IMR-90 (cell line): ENCODE measurements around the gene LAMA4. TPM values are rescaled to one million over a fixed set of nuclear protein-coding genes. Genes with fewer than 3 reads are reported as not detected.

ENCODE experiments used
- ATAC-seq: fragments of 200-7000 bp; cut with Tn5 transposase; 2 replicates; pipeline ENCODE4 v1.9.1; 2020; ENCODE audit warnings: low read depth, mild to moderate bottlenecking, moderate library complexity
- BruUV-seq: library from RNA; stranded (reverse); fragments of 400-500 nt; replicated peaks from 2 replicates; lab custom pipeline; 2021; lab: Mats Ljungman, UMichigan
- CTCF ChIA-PET: fragments of 300-600 bp; formaldehyde crosslinking; extraction: SDS; loops from one replicate; lab custom pipeline; 2021; ENCODE audit warnings: antibody characterized with exemption; lab: Yijun Ruan, JAX
- POLR2A ChIA-PET: fragments of 300-600 bp; sonication (Branson Sonifier 250); formaldehyde crosslinking; loops from one replicate; lab custom pipeline; 2022; ENCODE audit warnings: antibody characterized with exemption; ENCODE audit not compliant: unreplicated experiment; lab: Charles Lee
- DNase-seq: peaks from one replicate; pipeline ENCODE4 v3.0.0; 2013
- H2AFZ ChIP-seq: replicated peaks from 2 replicates; pipeline ENCODE3; 2013; ENCODE audit warnings: low read length, mild to moderate bottlenecking; ENCODE audit not compliant: poor library complexity
- H2AK5ac ChIP-seq: 2 replicates; pipeline ENCODE4 v1.6.1; 2013; ENCODE audit warnings: low read depth, low read length, inconsistent platforms
- H2AK9ac ChIP-seq: replicated peaks from 2 replicates; pipeline ENCODE3; 2013; ENCODE audit warnings: mild to moderate bottlenecking, low read depth, low read length, moderate library complexity; ENCODE audit not compliant: poor library complexity
- H2BK120ac ChIP-seq: 2 replicates; pipeline ENCODE4 v1.6.1; 2013; ENCODE audit warnings: low read depth, low read length, inconsistent platforms
- H2BK15ac ChIP-seq: 3 replicates; pipeline ENCODE4 v1.6.1; 2013; ENCODE audit warnings: low read depth, low read length, inconsistent platforms
- H2BK20ac ChIP-seq: 2 replicates; pipeline ENCODE4 v1.6.1; 2013; ENCODE audit warnings: low read depth, mild to moderate bottlenecking, inconsistent platforms, low read length, moderate library complexity
- H2BK5ac ChIP-seq: 2 replicates; pipeline ENCODE4 v1.6.1; 2013; ENCODE audit warnings: mild to moderate bottlenecking, low read depth, low read length, inconsistent platforms; ENCODE audit not compliant: poor library complexity, severe bottlenecking
- H3K14ac ChIP-seq: replicated peaks from 2 replicates; pipeline ENCODE4 v1.6.1; 2013; ENCODE audit warnings: low read depth, low read length, inconsistent platforms
- H3K18ac ChIP-seq: 2 replicates; pipeline ENCODE4 v1.6.1; 2013; ENCODE audit warnings: low read depth, low read length, control low read depth
- H3K23ac ChIP-seq: 2 replicates; pipeline ENCODE4 v1.6.1; 2013; ENCODE audit warnings: low read depth, low read length, inconsistent platforms
- H3K27ac ChIP-seq: 2 replicates; pipeline ENCODE4 v1.5.1; 2013; ENCODE audit warnings: mild to moderate bottlenecking, control low read depth, low read length; ENCODE audit not compliant: insufficient read depth
- H3K27me3 ChIP-seq: 2 replicates; pipeline ENCODE4 v1.6.1; 2013; ENCODE audit warnings: low read length; ENCODE audit not compliant: control insufficient read depth, insufficient read depth
- H3K36me3 ChIP-seq: 2 replicates; pipeline ENCODE4 v1.6.1; 2013; ENCODE audit warnings: low read length, mixed read lengths; ENCODE audit not compliant: control insufficient read depth, insufficient read depth
- H3K4ac ChIP-seq: 2 replicates; pipeline ENCODE4 v1.6.1; 2013; ENCODE audit warnings: low read depth, low read length, inconsistent platforms
- H3K4me1 ChIP-seq: 2 replicates; pipeline ENCODE4 v1.6.1; 2013; ENCODE audit warnings: low read length, mixed read lengths; ENCODE audit not compliant: control insufficient read depth, insufficient read depth
- H3K4me2 ChIP-seq: 2 replicates; pipeline ENCODE4 v1.6.1; 2013; ENCODE audit warnings: low read depth, mild to moderate bottlenecking, control low read depth, low read length, moderate library complexity
- H3K4me3 ChIP-seq: 2 replicates; pipeline ENCODE4 v1.5.1; 2013; ENCODE audit warnings: low read depth, mild to moderate bottlenecking, control low read depth, low read length, moderate library complexity; ENCODE audit not compliant: insufficient read depth
- H3K56ac ChIP-seq: 2 replicates; pipeline ENCODE4 v1.6.1; 2013; ENCODE audit warnings: low read length, inconsistent platforms; ENCODE audit not compliant: insufficient read depth; ENCODE audit errors: extremely low read depth
- H3K79me1 ChIP-seq, 2 experiments: 2 replicates each; pipeline ENCODE4 v1.6.1; 2013; ENCODE audit warnings: low read length in 2 of 2, inconsistent platforms in 1 of 2, low read depth in 1 of 2
- H3K9ac ChIP-seq: 2 replicates; pipeline ENCODE4 v1.6.1; 2013; ENCODE audit warnings: low read depth, low read length, control low read depth
- H3K9me1 ChIP-seq: 2 replicates; pipeline ENCODE4 v1.6.1; 2013; ENCODE audit warnings: low read length, inconsistent platforms; ENCODE audit not compliant: insufficient read depth
- H3K9me3 ChIP-seq: 2 replicates; pipeline ENCODE4 v1.6.1; 2013; ENCODE audit warnings: low read length; ENCODE audit not compliant: control insufficient read depth, insufficient read depth
- H4K20me1 ChIP-seq: 2 replicates; pipeline ENCODE4 v1.6.1; 2013; ENCODE audit warnings: low read length, inconsistent platforms; ENCODE audit not compliant: insufficient read depth
- H4K5ac ChIP-seq: 2 replicates; pipeline ENCODE4 v1.6.1; 2013; ENCODE audit warnings: mild to moderate bottlenecking, low read depth, low read length, control low read depth
- H4K8ac ChIP-seq, 2 experiments: 2 replicates each; pipeline ENCODE4 v1.6.1; 2013; ENCODE audit warnings: low read depth in 2 of 2, low read length in 2 of 2, control low read depth in 1 of 2, inconsistent platforms in 1 of 2
- H4K91ac ChIP-seq: 2 replicates; pipeline ENCODE4 v1.6.1; 2013; ENCODE audit warnings: low read depth, low read length, inconsistent platforms; ENCODE audit not compliant: insufficient read depth
- BHLHE40 ChIP-seq: fragments of 150-350 bp; IDR thresholded peaks from 2 replicates; pipeline ENCODE4 v1.6.1; 2016; ENCODE audit warnings: mild to moderate bottlenecking, low read depth, low read length
- CEBPB ChIP-seq: IDR thresholded peaks from 2 replicates; pipeline ENCODE4 v1.6.1; 2012; ENCODE audit warnings: low read depth, low read length, improper control_type of control experiment
- CHD1 ChIP-seq: IDR thresholded peaks from 2 replicates; pipeline ENCODE4 v1.6.1; 2012; ENCODE audit warnings: low read depth, low read length, improper control_type of control experiment
- ELK1 ChIP-seq: fragments of 150-350 bp; IDR thresholded peaks from 2 replicates; pipeline ENCODE4 v1.6.1; 2016; ENCODE audit warnings: low read depth, mild to moderate bottlenecking, low read length, moderate library complexity, borderline replicate concordance
- FOS ChIP-seq: fragments of 150-350 bp; IDR thresholded peaks from 2 replicates; pipeline ENCODE4 v1.6.1; 2016; ENCODE audit warnings: low read depth, low read length
- MAZ ChIP-seq: IDR thresholded peaks from 2 replicates; pipeline ENCODE4 v1.6.1; 2012; ENCODE audit warnings: low read depth, mild to moderate bottlenecking, low read length, improper control_type of control experiment, moderate library complexity, borderline replicate concordance
- MXI1 ChIP-seq: IDR thresholded peaks from 2 replicates; pipeline ENCODE4 v1.6.1; 2012; ENCODE audit warnings: low read depth, mild to moderate bottlenecking, low read length, moderate library complexity, borderline replicate concordance
- NFE2L2 ChIP-seq: fragments of 150-350 bp; IDR thresholded peaks from 2 replicates; pipeline ENCODE4 v1.6.1; 2016; ENCODE audit warnings: low read depth, mild to moderate bottlenecking, low read length
- POLR2A ChIP-seq: IDR thresholded peaks from 2 replicates; pipeline ENCODE4 v1.6.1; 2012; ENCODE audit warnings: mild to moderate bottlenecking, low read depth, low read length
- RAD21 ChIP-seq: IDR thresholded peaks from 2 replicates; pipeline ENCODE4 v1.6.1; 2012; ENCODE audit warnings: low read length, improper control_type of control experiment
- RCOR1 ChIP-seq: IDR thresholded peaks from 2 replicates; pipeline ENCODE4 v1.6.1; 2012; ENCODE audit warnings: mild to moderate bottlenecking, low read length, improper control_type of control experiment; ENCODE audit not compliant: insufficient replicate concordance
- RFX5 ChIP-seq: IDR thresholded peaks from 2 replicates; pipeline ENCODE4 v1.8.0; 2012; ENCODE audit warnings: low read depth, mild to moderate bottlenecking, low read length, moderate library complexity
- SMC3 ChIP-seq: fragments of 150-350 bp; IDR thresholded peaks from 2 replicates; pipeline ENCODE4 v1.6.1; 2016; ENCODE audit warnings: low read depth, mild to moderate bottlenecking, antibody characterized with exemption, low read length, moderate library complexity
- WGBS, 2 experiments: methylation state at CpG; one replicate each; pipeline versions ENCODE4 v1.1.5 to v1.1.7; 2013; ENCODE audit warnings: missing lambda C conversion rate in 2 of 2; ENCODE audit not compliant: insufficient read length in 1 of 2; ENCODE audit errors: extremely low coverage in 2 of 2; 5-methylcytosine and 5-hydroxymethylcytosine counted together
- dilution Hi-C: fragments of 300-500 bp; cut with HindIII; formaldehyde crosslinking; loops from one replicate; pipeline ENCODE4 v1.14.3; 2018; ENCODE audit warnings: low sequenced_read_pairs; ENCODE audit not compliant: unreplicated experiment
- in situ Hi-C: fragments of 300-500 bp; cut with MboI; formaldehyde crosslinking; loops from 3 replicates; pipeline ENCODE4 v1.14.3; 2019; ENCODE audit warnings: low sequenced_read_pairs, inconsistent platforms, mixed read lengths
- intact Hi-C: fragments of 100-400 bp; cut with micrococcal nuclease; formaldehyde crosslinking; loops from 2 replicates; pipeline ENCODE4 v1.10.0; 2022
- polyA plus RNA-seq, 3 experiments: library from polyadenylated mRNA; depleted of rRNA; stranded (reverse); fragments of >200 nt; gene quantifications; 2 replicates each; pipeline ENCODE4 v1.2.3, GENCODE V29; 2012; ENCODE audit warnings: low replicate concordance in 1 of 3
- total RNA-seq: library from RNA; depleted of rRNA; stranded (reverse); fragments of >200 nt; gene quantifications from 2 replicates; pipeline ENCODE4 v1.2.3, GENCODE V29; 2012
- TF ChIP-seq, protein P1 (sequence below): conservative IDR thresholded peaks from 2 replicates; pipeline ENCODE4 v1.5.1; 2012; ENCODE audit warnings: mild to moderate bottlenecking, low read depth, low read length, improper control_type of control experiment
- TF ChIP-seq, protein P2 (sequence below): fragments of 150-350 bp; IDR thresholded peaks from 2 replicates; pipeline ENCODE4 v1.6.1; 2017; ENCODE audit warnings: mild to moderate bottlenecking, antibody characterized with exemption, low read length, low read depth

Gene LAMA4
- total and polyA plus RNA-seq, 2 of the 4 experiments (the other 2 are of a cell fraction) = 33.9 to 35.8 TPM

DNA sequence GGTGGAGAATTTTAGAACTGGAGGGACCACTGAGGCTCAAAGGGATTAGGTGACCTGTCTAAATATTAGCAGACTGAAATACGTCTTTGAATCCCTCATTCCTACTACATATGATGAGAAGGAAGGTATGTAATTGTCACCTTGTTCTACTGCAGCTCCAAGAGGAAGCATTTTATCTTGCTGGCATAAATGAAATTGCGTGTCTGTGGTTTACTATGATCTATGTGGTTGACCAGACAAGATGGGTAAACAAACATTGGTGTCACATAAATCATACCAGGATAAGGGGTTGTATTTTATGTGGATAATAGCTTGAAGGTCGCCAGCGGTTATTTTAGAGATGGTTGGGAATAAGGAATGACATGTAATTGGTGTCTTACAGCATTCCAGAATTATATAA is 78.2 kb downstream of the LAMA4 start:
- Histone ChIP-seq H3K9me3 (no peaks in the 10 kb centered on the region), H4K8ac (no peak overlapping the region), H2AK5ac (no peak overlapping the region), H3K79me1 (no peaks in the 10 kb centered on the region), H3K14ac (no peak overlapping the region), H3K18ac (no peak overlapping the region), H2BK20ac (no peak overlapping the region), H3K9me1 (peaks cover 5% of the 10 kb centered on the region; the same call in 1 of the 2 replicates), H3K9ac (no peak overlapping the region), H2BK15ac (no peak overlapping the region), H3K4me2 (no peak overlapping the region), H2BK120ac (no peak overlapping the region), H2AFZ (no peak overlapping the region), H4K91ac (no peak overlapping the region), H4K5ac (no peak overlapping the region), H3K4me3 (no peak overlapping the region), H2AK9ac (no peak overlapping the region), H2BK5ac (no peak overlapping the region), H3K27me3 (no peaks in the 10 kb centered on the region), H3K56ac (no peak overlapping the region), H3K27ac (no peak overlapping the region), H3K4me1 (peaks cover 3% of the 10 kb centered on the region; the same call in 1 of the 2 replicates), H3K23ac (no peak overlapping the region), H3K36me3 (peaks cover 40% of the 10 kb centered on the region), H3K4ac (no peak overlapping the region), H4K20me1 (no peaks in the 10 kb centered on the region)
- BruUV-seq = no TSS peak
- in situ Hi-C loops = loop anchor here (5.0 to 25.0 kb wide), 2 partner anchors 131 to 1736 kb away; no protein-coding TSS in a partner anchor
- ATAC-seq = no peak
- dilution Hi-C loops = no loop called here
- CTCF ChIA-PET = interaction anchor here (1.3 kb wide), 1 partner anchor 135 kb away, joined by 3 read pairs; no protein-coding TSS in a partner anchor
- WGBS, 2 experiments = no CpG with 5 or more reads among the region's 4 CpGs
- POLR2A ChIA-PET = no interaction called here
- intact Hi-C loops = no loop called here
- TF ChIP-seq, protein P1, sequence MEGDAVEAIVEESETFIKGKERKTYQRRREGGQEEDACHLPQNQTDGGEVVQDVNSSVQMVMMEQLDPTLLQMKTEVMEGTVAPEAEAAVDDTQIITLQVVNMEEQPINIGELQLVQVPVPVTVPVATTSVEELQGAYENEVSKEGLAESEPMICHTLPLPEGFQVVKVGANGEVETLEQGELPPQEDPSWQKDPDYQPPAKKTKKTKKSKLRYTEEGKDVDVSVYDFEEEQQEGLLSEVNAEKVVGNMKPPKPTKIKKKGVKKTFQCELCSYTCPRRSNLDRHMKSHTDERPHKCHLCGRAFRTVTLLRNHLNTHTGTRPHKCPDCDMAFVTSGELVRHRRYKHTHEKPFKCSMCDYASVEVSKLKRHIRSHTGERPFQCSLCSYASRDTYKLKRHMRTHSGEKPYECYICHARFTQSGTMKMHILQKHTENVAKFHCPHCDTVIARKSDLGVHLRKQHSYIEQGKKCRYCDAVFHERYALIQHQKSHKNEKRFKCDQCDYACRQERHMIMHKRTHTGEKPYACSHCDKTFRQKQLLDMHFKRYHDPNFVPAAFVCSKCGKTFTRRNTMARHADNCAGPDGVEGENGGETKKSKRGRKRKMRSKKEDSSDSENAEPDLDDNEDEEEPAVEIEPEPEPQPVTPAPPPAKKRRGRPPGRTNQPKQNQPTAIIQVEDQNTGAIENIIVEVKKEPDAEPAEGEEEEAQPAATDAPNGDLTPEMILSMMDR = no peak
- TF ChIP-seq CEBPB = no peak
- TF ChIP-seq BHLHE40 = no peak
- no peak for TF ChIP-seq SMC3
- no peak for TF ChIP-seq NFE2L2
- TF ChIP-seq CHD1 = no peak
- TF ChIP-seq RFX5 = no peak
- no peak for TF ChIP-seq RCOR1
- no peak for TF ChIP-seq ELK1
- no peak for TF ChIP-seq FOS
- TF ChIP-seq, protein P2, sequence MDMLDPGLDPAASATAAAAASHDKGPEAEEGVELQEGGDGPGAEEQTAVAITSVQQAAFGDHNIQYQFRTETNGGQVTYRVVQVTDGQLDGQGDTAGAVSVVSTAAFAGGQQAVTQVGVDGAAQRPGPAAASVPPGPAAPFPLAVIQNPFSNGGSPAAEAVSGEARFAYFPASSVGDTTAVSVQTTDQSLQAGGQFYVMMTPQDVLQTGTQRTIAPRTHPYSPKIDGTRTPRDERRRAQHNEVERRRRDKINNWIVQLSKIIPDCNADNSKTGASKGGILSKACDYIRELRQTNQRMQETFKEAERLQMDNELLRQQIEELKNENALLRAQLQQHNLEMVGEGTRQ = no peak
- no peak for TF ChIP-seq RAD21
- TF ChIP-seq MXI1 = no peak
- TF ChIP-seq MAZ = no peak
- no peak for TF ChIP-seq POLR2A
- no peak for DNase-seq
